NCI-H1694 treated with DMSO at 0.1 percent for 48 hours (cell line): ENCODE results near the gene TSPAN18.

Experiments
- DNase-seq: peaks from one replicate; lab custom pipeline; 2025; lab: John Stamatoyannopoulos, UW

Gene TSPAN18

GRCh38 chr11:44759743-44760476, 33.1 kb downstream of the TSPAN18 start:
- no peak for DNase-seq

- no peak for DNase-seq
These were observed 33.7 kb downstream of the TSPAN18 start for GRCh38 chr11:44760477-44760872.

GRCh38 chr11:44760917-44761550, 34.3 kb downstream of the TSPAN18 start:
- DNase-seq = no peak

- no peak for DNase-seq
These were observed 34.8 kb downstream of the TSPAN18 start for GRCh38 chr11:44761551-44761961.

GRCh38 chr11:44763121-44763820, 36.5 kb downstream of the TSPAN18 start:
- no peak for DNase-seq

GRCh38 chr11:44764583-44764982, 37.8 kb downstream of the TSPAN18 start:
- DNase-seq = no peak

- DNase-seq = no peak
These were observed 38.3 kb downstream of the TSPAN18 start for GRCh38 chr11:44765026-44765595.

GRCh38 chr11:44765676-44766075, 38.9 kb downstream of the TSPAN18 start:
- DNase-seq = no peak

GRCh38 chr11:44766112-44766971, 39.6 kb downstream of the TSPAN18 start:
- DNase-seq = no peak

GRCh38 chr11:44766972-44767278, 40.2 kb downstream of the TSPAN18 start:
- no peak for DNase-seq

GRCh38 chr11:44767421-44767820, 40.7 kb downstream of the TSPAN18 start:
- no peak for DNase-seq

GRCh38 chr11:44770401-44770800, 43.6 kb downstream of the TSPAN18 start:
- no peak for DNase-seq

- no peak for DNase-seq
These were observed 44.5 kb downstream of the TSPAN18 start for GRCh38 chr11:44771252-44771734.

GRCh38 chr11:44771841-44772240, 45.1 kb downstream of the TSPAN18 start:
- DNase-seq = no peak

GRCh38 chr11:44773351-44773965, 46.7 kb downstream of the TSPAN18 start:
- no peak for DNase-seq

- DNase-seq = no peak
These were observed 47.3 kb downstream of the TSPAN18 start for GRCh38 chr11:44774108-44774507.

GRCh38 chr11:44774731-44775130, 48.0 kb downstream of the TSPAN18 start:
- DNase-seq = no peak

- peak; percentile 48 for DNase-seq
These were observed 48.7 kb downstream of the TSPAN18 start for GRCh38 chr11:44775366-44775984.

GRCh38 chr11:44775985-44776446, 49.3 kb downstream of the TSPAN18 start:
- no peak for DNase-seq

GRCh38 chr11:44776551-44777208, 49.9 kb downstream of the TSPAN18 start:
- no peak for DNase-seq
